D721Med (cell line): ENCODE data around the gene TTC34.

ENCODE experiments used
- DNase-seq: peaks from one replicate; pipeline ENCODE4 v3.0.0; 2011; ENCODE audit warnings: low spot score; ENCODE audit not compliant: insufficient read length
- FAIRE-seq: peaks from 2 replicates; lab custom pipeline; 2011; peaks lifted over from hg19 to GRCh38; lab: Jason Lieb, UNC
- CTCF ChIP-seq: IDR thresholded peaks from 2 replicates; pipeline ENCODE4 v1.5.1; 2012; ENCODE audit warnings: mild to moderate bottlenecking, control low read depth; ENCODE audit not compliant: insufficient read depth; ENCODE audit errors: missing control alignments

TTC34 gene

GRCh38 chr1:2811533-2811918 is 10.0 kb upstream of the TTC34 start:
- no peak for TF ChIP-seq CTCF
- FAIRE-seq (no peak), DNase-seq (no peak)

DNA sequence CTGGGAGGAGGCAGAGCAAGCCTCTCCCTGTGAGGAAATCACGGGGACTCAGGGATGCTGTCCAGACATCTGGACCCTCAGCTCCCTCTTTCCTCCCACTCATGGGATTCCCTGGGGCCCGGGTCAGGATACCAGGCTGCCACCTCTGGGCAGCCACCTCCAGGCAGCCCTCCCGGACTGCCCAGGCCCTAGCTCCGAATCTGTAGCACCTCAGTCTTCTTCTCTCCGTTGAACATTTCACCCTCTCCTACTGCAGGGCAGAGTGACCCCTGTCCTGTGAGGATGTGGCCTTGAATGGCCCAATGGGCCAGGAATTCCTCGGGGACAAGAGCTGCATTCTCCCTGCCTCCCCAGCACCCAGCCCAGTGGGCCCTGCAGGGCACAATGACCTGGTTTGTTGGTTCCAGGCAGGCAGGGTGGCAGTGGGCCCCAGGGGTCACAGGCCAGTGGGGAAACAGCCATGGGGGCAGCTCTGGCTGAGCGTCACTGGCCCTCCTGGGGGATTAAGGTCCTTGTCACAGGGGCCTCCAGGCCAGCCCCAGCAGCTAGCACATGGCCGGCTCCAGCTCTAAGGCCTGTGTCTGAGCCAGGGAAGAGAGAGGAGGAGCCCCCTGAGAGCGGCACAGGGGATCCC is 9.5 kb upstream of the TTC34 start:
- DNase-seq (no peak), FAIRE-seq (no peak)
- no peak for TF ChIP-seq CTCF

DNA sequence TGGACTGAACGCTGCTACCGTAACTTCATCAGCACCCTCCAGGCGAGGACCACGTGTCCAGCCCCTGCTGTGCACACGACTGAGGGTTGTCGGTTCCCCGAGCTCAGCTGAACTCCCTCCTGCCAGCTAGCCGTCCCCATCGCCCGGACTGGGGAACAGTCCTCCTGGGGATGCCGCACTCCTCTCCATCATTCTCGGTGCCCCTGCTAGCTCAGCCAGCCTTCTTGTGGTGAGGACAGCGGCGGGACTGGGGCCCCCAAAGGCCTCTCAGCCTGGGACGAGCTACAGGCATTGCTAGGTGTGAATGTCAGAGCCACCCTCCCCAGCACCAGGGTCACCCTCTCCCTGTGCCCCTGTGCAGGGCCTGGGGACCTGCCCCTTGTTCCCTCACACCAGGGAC is 8.8 kb upstream of the TTC34 start:
- no peak for TF ChIP-seq CTCF
- no peak for DNase-seq
- FAIRE-seq = no peak

GRCh38 chr1:2809656-2810055 is 8.2 kb upstream of the TTC34 start:
- DNase-seq (no peak), FAIRE-seq (no peak)
- TF ChIP-seq CTCF = no peak

GRCh38 chr1:2808831-2809605 is 7.5 kb upstream of the TTC34 start:
- FAIRE-seq (no peak), DNase-seq (no peak)
- TF ChIP-seq CTCF = no peak

DNA sequence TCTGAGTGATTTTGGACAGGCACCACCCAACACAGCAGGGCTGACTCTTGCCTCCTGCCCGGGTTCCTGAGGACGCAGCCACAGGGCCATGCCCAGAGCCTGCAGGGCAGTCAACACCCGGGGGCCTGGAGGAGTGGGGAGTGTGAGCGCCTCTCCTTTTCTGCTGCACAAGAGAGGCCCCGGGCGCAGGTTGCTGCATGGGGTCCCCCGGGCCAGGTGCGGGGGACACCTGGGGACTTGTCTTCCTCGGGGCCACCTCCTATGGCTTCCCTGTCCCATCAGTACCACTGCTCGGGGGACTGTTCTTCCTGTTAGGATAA is 6.9 kb upstream of the TTC34 start:
- no peak for TF ChIP-seq CTCF
- FAIRE-seq (no peak), DNase-seq (no peak)
